Loucy (cell line): ENCODE results near the gene CNTNAP2.

Experiments
- H2AFZ ChIP-seq: fragments of 200-600 bp; sonication (generic); 2 replicates; pipeline ENCODE4 v1.6.0; 2016; ENCODE audit warnings: antibody characterized with exemption, mild to moderate bottlenecking, low read length, moderate library complexity
- H3F3A ChIP-seq: fragments of 200-600 bp; 2 replicates; pipeline ENCODE4 v1.6.0; 2016; ENCODE audit warnings: antibody characterized with exemption, low read depth, mild to moderate bottlenecking
- H3K27me3 ChIP-seq: fragments of 200-600 bp; sonication (generic); 2 replicates; pipeline ENCODE4 v1.6.1; 2014; ENCODE audit warnings: low read length, mild to moderate bottlenecking; ENCODE audit not compliant: insufficient read depth, poor library complexity, severe bottlenecking
- H3K36me3 ChIP-seq: fragments of 200-600 bp; sonication (generic); 2 replicates; pipeline ENCODE4 v1.6.1; 2016; ENCODE audit warnings: low read length; ENCODE audit not compliant: insufficient read depth
- H3K4me1 ChIP-seq: fragments of 200-600 bp; sonication (generic); 2 replicates; pipeline ENCODE4 v1.5.1; 2014; ENCODE audit warnings: low read length, mild to moderate bottlenecking; ENCODE audit not compliant: insufficient read depth, poor library complexity, severe bottlenecking
- H3K4me2 ChIP-seq: fragments of 200-600 bp; sonication (generic); 2 replicates; pipeline ENCODE4 v1.6.0; 2014; ENCODE audit warnings: antibody characterized with exemption, low read length, low read depth, mild to moderate bottlenecking; ENCODE audit not compliant: poor library complexity, severe bottlenecking
- H3K4me3 ChIP-seq: fragments of 200-600 bp; sonication (generic); 2 replicates; pipeline ENCODE4 v1.5.1; 2014; ENCODE audit warnings: low read length, mild to moderate bottlenecking, mixed read lengths; ENCODE audit not compliant: poor library complexity, severe bottlenecking
- H3K79me2 ChIP-seq: fragments of 200-600 bp; sonication (generic); 2 replicates; pipeline ENCODE4 v1.6.1; 2014; ENCODE audit warnings: low read length; ENCODE audit not compliant: insufficient read depth
- H3K9ac ChIP-seq: fragments of 200-600 bp; sonication (generic); 2 replicates; pipeline ENCODE4 v1.6.0; 2014; ENCODE audit warnings: mild to moderate bottlenecking, low read depth, low read length, moderate library complexity; ENCODE audit not compliant: poor library complexity, severe bottlenecking
- H3K9me2 ChIP-seq: fragments of 200-600 bp; sonication (generic); replicated peaks from 2 replicates; pipeline ENCODE4 v1.6.1; 2016; ENCODE audit warnings: low read depth, low read length, mixed read lengths
- H3K9me3 ChIP-seq: fragments of 200-600 bp; sonication (generic); 2 replicates; pipeline ENCODE4 v1.6.1; 2014; ENCODE audit warnings: mild to moderate bottlenecking, antibody characterized with exemption, low read length, low read depth; ENCODE audit not compliant: insufficient read depth
- H4K20me1 ChIP-seq: fragments of 200-600 bp; sonication (generic); 2 replicates; pipeline ENCODE4 v1.6.0; 2014; ENCODE audit warnings: antibody characterized with exemption, low read length, mild to moderate bottlenecking; ENCODE audit not compliant: insufficient read depth, poor library complexity, severe bottlenecking
- CTCF ChIP-seq: fragments of 200-600 bp; sonication (generic); conservative IDR thresholded peaks from 2 replicates; pipeline ENCODE4 v1.5.1; 2014; ENCODE audit warnings: mild to moderate bottlenecking, antibody characterized with exemption, low read length
- EZH2phosphoT487 ChIP-seq: fragments of 200-600 bp; IDR thresholded peaks from 2 replicates; pipeline ENCODE4 v1.6.1; 2018; ENCODE audit warnings: antibody characterized with exemption, mild to moderate bottlenecking, moderate library complexity, borderline replicate concordance

Gene CNTNAP2

DNA sequence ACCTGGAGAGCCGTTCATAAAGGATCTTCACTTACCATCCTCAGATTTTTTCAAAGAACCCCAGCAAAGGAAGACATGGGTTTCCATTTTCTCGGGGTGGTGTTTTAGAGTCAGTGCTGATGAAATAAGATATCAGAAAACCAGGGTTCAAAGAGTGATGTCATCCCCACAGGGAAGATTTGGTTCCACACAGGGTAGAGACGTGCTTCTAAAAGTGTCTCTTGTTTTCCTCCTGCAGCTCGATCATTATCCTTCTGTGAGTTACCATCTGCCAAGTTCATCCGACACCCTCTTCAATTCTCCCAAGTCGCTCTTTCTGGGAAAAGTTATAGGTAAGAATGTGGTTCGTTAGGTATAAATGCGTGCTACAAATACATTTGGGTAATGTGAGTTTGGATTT lies 2150.2 kb downstream of the CNTNAP2 start:
- no peaks in the 10 kb centered on the region for H3K79me2 ChIP-seq
- H3K9ac ChIP-seq, result no peak overlapping the region
- TF ChIP-seq EZH2phosphoT487 (no peak), CTCF (no peak)
- no peak overlapping the region for H3K4me3 ChIP-seq
- no peak overlapping the region for H3K4me2 ChIP-seq
- H3K4me1 ChIP-seq, result no peaks in the 10 kb centered on the region
- H3K9me2 ChIP-seq, result no peaks in the 10 kb centered on the region
- H4K20me1 ChIP-seq, result no peaks in the 10 kb centered on the region
- H3K27me3 ChIP-seq, result no peaks in the 10 kb centered on the region
- no peaks in the 10 kb centered on the region for H3K9me3 ChIP-seq
- no peaks in the 10 kb centered on the region for H3F3A ChIP-seq
- H2AFZ ChIP-seq, result no peak overlapping the region
- no peaks in the 10 kb centered on the region for H3K36me3 ChIP-seq

DNA sequence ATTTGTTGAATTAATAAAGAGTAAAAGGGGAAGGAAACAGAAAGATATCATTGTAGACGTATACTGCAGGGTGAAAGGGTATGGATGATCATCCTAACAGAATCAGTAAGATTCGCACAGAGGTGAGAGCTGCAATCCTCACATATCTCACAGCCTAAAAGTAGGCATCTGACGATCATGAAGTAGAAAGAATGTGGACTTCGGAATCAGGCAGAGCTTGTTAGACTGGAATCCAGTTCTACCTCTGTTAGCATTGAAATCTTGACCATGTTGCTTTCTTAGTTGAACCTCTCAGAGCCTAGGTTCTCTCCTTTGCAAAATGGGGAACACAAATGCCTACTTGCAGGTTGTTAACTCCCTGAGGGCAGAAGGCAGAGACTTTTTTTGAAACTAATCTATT lies 2154.0 kb downstream of the CNTNAP2 start:
- Histone ChIP-seq H4K20me1 (no peaks in the 10 kb centered on the region), H3K4me1 (no peaks in the 10 kb centered on the region), H3K9me2 (no peaks in the 10 kb centered on the region), H3F3A (no peaks in the 10 kb centered on the region), H2AFZ (no peak overlapping the region), H3K4me3 (no peak overlapping the region), H3K36me3 (no peaks in the 10 kb centered on the region), H3K79me2 (no peaks in the 10 kb centered on the region), H3K27me3 (no peaks in the 10 kb centered on the region), H3K9ac (no peak overlapping the region), H3K4me2 (no peak overlapping the region), H3K9me3 (no peaks in the 10 kb centered on the region)
- TF ChIP-seq CTCF (no peak), EZH2phosphoT487 (no peak)

DNA sequence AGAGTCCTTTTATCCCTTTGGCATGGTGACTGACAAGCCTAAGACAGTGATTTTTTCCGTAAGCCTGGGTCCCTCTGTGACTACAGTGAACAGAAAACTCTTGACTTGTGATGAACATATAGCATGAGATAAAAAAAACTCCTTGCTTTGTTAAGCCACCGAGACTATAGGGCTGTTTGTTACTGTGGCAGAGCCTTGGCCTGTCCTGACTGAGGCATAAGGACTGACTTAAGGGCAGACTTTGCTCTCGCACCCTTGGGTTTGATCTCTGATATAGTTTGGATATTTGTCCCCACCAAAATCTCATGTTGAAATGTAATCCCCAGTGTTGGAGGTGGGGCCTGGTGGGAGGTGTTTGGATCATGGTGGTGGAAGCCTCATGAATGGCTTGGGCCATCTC lies 2157.5 kb downstream of the CNTNAP2 start:
- Histone ChIP-seq H3K9ac (no peak overlapping the region), H3K36me3 (no peaks in the 10 kb centered on the region), H3F3A (no peaks in the 10 kb centered on the region)

More for the DNA sequence above, 2157.5 kb downstream of the CNTNAP2 start:
- Histone ChIP-seq H4K20me1 (no peaks in the 10 kb centered on the region), H3K9me2 (no peaks in the 10 kb centered on the region), H3K4me3 (no peak overlapping the region), H3K4me1 (no peaks in the 10 kb centered on the region), H3K4me2 (no peak overlapping the region), H3K27me3 (no peaks in the 10 kb centered on the region), H2AFZ (no peak overlapping the region), H3K79me2 (no peaks in the 10 kb centered on the region), H3K9me3 (no peaks in the 10 kb centered on the region)
- no peak for TF ChIP-seq CTCF
- no peak for TF ChIP-seq EZH2phosphoT487
